ENCODE data around the gene DKK1.
A peak's percentile ranks its signal among the peaks of the same experiment; 100 is the strongest.

- no peak for TF ChIP-seq CTCF (conservative IDR thresholded peaks at IDR 0.05; ENCODE audit: low read depth, low read length)
- TF ChIP-seq MAFK (IDR thresholded peaks at IDR 0.05; ENCODE audit: low read depth, low read length) = 0 out of 2 replicates have a peak, but pooled peaks have one; percentile 11
- TF ChIP-seq RAD21 (IDR thresholded peaks at IDR 0.05; ENCODE audit: low read length) = no peak
- no peak for TF ChIP-seq CEBPB (IDR thresholded peaks at IDR 0.05; ENCODE audit: low read depth, low read length)
- no peak for TF ChIP-seq POLR2A (IDR thresholded peaks at IDR 0.05; ENCODE audit: low read depth, low read length)
- no peak for TF ChIP-seq RFX5 (IDR thresholded peaks at IDR 0.05; ENCODE audit: low read depth, low read length)
- TF ChIP-seq, protein P1, sequence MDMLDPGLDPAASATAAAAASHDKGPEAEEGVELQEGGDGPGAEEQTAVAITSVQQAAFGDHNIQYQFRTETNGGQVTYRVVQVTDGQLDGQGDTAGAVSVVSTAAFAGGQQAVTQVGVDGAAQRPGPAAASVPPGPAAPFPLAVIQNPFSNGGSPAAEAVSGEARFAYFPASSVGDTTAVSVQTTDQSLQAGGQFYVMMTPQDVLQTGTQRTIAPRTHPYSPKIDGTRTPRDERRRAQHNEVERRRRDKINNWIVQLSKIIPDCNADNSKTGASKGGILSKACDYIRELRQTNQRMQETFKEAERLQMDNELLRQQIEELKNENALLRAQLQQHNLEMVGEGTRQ (IDR thresholded peaks at IDR 0.05; ENCODE audit: low read depth, low read length) = no peak
- no peak for TF ChIP-seq SMC3 (IDR thresholded peaks at IDR 0.05; ENCODE audit: low read depth, low read length)
- TF ChIP-seq ELK1 (IDR thresholded peaks at IDR 0.05; ENCODE audit: borderline replicate concordance, low read depth, low read length) = no peak
- no peak for TF ChIP-seq MXI1 (IDR thresholded peaks at IDR 0.05; ENCODE audit: borderline replicate concordance, low read depth, low read length)
- TF ChIP-seq CHD1 (IDR thresholded peaks at IDR 0.05; ENCODE audit: low read depth, low read length) = no peak
- no peak for TF ChIP-seq NFE2L2 (IDR thresholded peaks at IDR 0.05; ENCODE audit: low read depth, low read length)
Measured at GRCh38 chr10:52313256-52313932, 687 bp upstream of the DKK1 start.

Measured in IMR-90 (cell line).